Psoas muscle (tissue), 8 donors: Measurements from ENCODE around the gene BCDIN3D. TPM values are rescaled to one million over a fixed set of nuclear protein-coding genes. Genes with fewer than 3 reads are reported as not detected.
"Not testable (repeated sequence)": the region's sequence is repeated elsewhere in the genome, so short reads cannot be mapped to it uniquely, and the experiment has no call there.

Source experiments
- ATAC-seq, 4 donors: fragments of 200-7000 bp; cut with Tn5 transposase; one replicate each; pipeline ENCODE4 v1.9.1; 2020; ENCODE audit warnings: moderate library complexity in 3 of 4, mild to moderate bottlenecking in 2 of 4
- DNase-seq, 2 donors: peaks; one replicate each; pipeline ENCODE4 v3.0.0-alpha.2; 2020
- H3K27ac ChIP-seq: fragments of 200-600 bp; one replicate; pipeline ENCODE4 v1.8.0; 2022
- H3K27me3 ChIP-seq, 3 donors: fragments of 200-600 bp in 1 of 3; one replicate each; pipeline versions ENCODE4 v1.6.1 to v1.8.0; 2013 to 2022; ENCODE audit warnings: low read length in 2 of 3, mild to moderate bottlenecking in 2 of 3, moderate library complexity in 1 of 3; ENCODE audit not compliant: insufficient read depth in 3 of 3
- H3K36me3 ChIP-seq, 2 donors: fragments of 200-600 bp in 1 of 2; one replicate each; pipeline versions ENCODE4 v1.6.1 to v1.8.0; 2013 to 2022; ENCODE audit warnings: low read depth in 1 of 2, mild to moderate bottlenecking in 1 of 2, moderate library complexity in 1 of 2; ENCODE audit not compliant: insufficient read depth in 1 of 2
- H3K4me1 ChIP-seq: fragments of 200-600 bp; one replicate; pipeline ENCODE4 v1.8.0; 2022
- H3K4me3 ChIP-seq: fragments of 200-600 bp; one replicate; pipeline ENCODE4 v1.8.0; 2022; ENCODE audit warnings: mild to moderate bottlenecking
- H3K9me3 ChIP-seq: fragments of 200-600 bp; one replicate; pipeline ENCODE4 v1.8.0; 2022
- WGBS, 3 donors: extraction: QIAGEN DNeasy Blood & Tissue Kit; methylation state at CpG; one replicate each; pipeline versions ENCODE4 v1.1.6 to v1.1.7; 2013; 5-methylcytosine and 5-hydroxymethylcytosine counted together
- intact Hi-C, 2 donors: fragments of 100-400 bp; cut with DNase I; formaldehyde crosslinking; loops; one replicate each; pipeline versions ENCODE4 v1.11.0 to v1.14.2; 2022
- polyA plus RNA-seq, 3 donors: library from polyadenylated mRNA; stranded (reverse); fragments of 200-250 nt; gene quantifications; one replicate each; pipeline ENCODE4 v1.2.3, GENCODE V29; 2013
- total RNA-seq, 4 donors: library from RNA; stranded (reverse); fragmentation: NEBNext Ultra II Directional in 2 of 4; extraction: Animal tissue kit (Norgen Biotek cat#: 25700) in 2 of 4; gene quantifications; one replicate each; pipeline versions ENCODE4 v1.2.1 to v1.2.4, GENCODE V29; 2021 to 2023
- TF ChIP-seq, protein P1 (sequence below): fragments of 200-600 bp; IDR thresholded peaks from one replicate; pipeline ENCODE4 v1.8.0; 2022; ENCODE audit warnings: antibody characterized with exemption
- donor health status: healthy with polysubstance abuse.
- donor health status: DM: no; HTN: no; CAD: no; lungs with moderate emphysema.
- donor health status: Bipolar disorder and iron deficiency.
- donor health status: healthy.
- donor health status: DM: yes; HTN: yes; CAD: no.
- donor health status: DM: no; HTN: no; CAD: no.
- donor health status: DM: no; HTN: no; CAD: no.
- donor health status: DM: yes; HTN: yes; CAD: no.

The BCDIN3D gene
- total and polyA plus RNA-seq, 7 donors, result 1.6 to 9.0 (median 3.1) TPM

- intact Hi-C loops, result no loop called here
- Histone ChIP-seq H3K9me3 (no peaks in the 10 kb centered on the region), H3K4me1 (no peaks in the 10 kb centered on the region), H3K4me3 (no peak overlapping the region), H3K36me3 (no peaks in the 10 kb centered on the region), H3K27ac (no peak overlapping the region), H3K27me3 (no peaks in the 10 kb centered on the region)
- WGBS, 3 donors, result 76 to 87% (median 79%) methylated on average over 7 to 8 of the region's 8 CpGs
- ATAC-seq, result no peak
- DNase-seq, result no peak
- TF ChIP-seq, protein P1, sequence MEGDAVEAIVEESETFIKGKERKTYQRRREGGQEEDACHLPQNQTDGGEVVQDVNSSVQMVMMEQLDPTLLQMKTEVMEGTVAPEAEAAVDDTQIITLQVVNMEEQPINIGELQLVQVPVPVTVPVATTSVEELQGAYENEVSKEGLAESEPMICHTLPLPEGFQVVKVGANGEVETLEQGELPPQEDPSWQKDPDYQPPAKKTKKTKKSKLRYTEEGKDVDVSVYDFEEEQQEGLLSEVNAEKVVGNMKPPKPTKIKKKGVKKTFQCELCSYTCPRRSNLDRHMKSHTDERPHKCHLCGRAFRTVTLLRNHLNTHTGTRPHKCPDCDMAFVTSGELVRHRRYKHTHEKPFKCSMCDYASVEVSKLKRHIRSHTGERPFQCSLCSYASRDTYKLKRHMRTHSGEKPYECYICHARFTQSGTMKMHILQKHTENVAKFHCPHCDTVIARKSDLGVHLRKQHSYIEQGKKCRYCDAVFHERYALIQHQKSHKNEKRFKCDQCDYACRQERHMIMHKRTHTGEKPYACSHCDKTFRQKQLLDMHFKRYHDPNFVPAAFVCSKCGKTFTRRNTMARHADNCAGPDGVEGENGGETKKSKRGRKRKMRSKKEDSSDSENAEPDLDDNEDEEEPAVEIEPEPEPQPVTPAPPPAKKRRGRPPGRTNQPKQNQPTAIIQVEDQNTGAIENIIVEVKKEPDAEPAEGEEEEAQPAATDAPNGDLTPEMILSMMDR, result no peak
These were observed 39.4 kb upstream of the BCDIN3D start for GRCh38 chr12:49882248-49882850.

DNA sequence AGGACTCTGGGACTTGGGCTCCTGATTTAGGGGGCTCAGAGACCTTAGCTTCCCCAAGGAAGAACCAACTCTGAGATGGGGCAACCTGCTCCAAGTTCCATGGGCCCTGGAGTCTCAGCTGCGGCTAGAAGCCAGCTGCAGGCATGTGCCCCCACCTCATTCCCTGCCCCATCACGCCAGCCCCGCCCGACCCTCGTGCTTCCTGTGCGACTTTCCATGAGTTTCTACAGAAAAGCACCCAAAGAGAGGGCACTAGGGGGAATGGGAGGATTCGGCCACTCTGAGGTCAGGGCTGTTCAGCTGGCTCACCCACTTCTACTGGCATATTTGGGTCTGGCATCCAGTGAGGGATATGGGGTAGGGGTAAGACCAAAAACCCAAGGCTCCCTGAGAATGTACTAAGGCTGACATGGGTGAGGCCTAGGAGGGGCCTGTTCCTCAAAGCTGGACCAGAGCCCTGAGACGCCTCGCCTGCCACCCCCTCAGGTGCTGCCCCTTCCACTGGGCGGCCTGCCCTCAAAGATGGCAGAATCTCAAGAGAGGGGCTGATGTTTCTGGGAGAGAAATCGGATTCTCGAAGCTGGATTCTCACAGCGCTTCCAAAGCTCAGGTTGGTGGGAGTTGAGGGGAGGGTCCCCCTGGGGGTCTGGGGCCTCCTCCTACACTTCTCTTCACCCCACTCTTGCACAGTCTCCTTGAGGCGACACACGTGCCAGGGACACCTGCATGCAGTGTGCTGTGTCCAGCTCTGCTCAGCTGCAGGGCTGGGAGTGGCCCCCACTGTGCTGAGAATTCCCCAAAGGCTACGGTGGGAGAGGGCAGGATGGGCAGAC is 38.7 kb upstream of the BCDIN3D start:
- WGBS, 3 donors, result 82 to 90% (median 87%) methylated on average over 16 of the region's 16 CpGs
- Histone ChIP-seq H3K9me3 (no peaks in the 10 kb centered on the region), H3K27me3 (no peaks in the 10 kb centered on the region), H3K36me3 (no peaks in the 10 kb centered on the region), H3K4me3 (no peak overlapping the region), H3K4me1 (no peaks in the 10 kb centered on the region), H3K27ac (no peak overlapping the region)
- TF ChIP-seq, protein P1, result no peak
- ATAC-seq (no peak), DNase-seq (peak in 1 of 2 donors; percentile 37)
- intact Hi-C loops, result no loop called here

- no peak overlapping the region for H3K27ac ChIP-seq
- TF ChIP-seq, protein P1, result no peak
- H3K4me3 ChIP-seq, result no peak overlapping the region
- no peaks in the 10 kb centered on the region for H3K36me3 ChIP-seq
- ATAC-seq (no peak), DNase-seq (peak in 1 of 2 donors; percentile 15)
- H3K4me1 ChIP-seq, result no peaks in the 10 kb centered on the region
- 39 to 50% (median 45%) methylated on average over 5 of the region's 5 CpGs for WGBS, 3 donors
- intact Hi-C loops, result no loop called here
- H3K27me3 ChIP-seq, result no peaks in the 10 kb centered on the region
- H3K9me3 ChIP-seq, result no peaks in the 10 kb centered on the region
These were observed 38.0 kb upstream of the BCDIN3D start for GRCh38 chr12:49880756-49881414.

GRCh38 chr12:49879065-49879464 is 36.2 kb upstream of the BCDIN3D start:
- H3K9me3 ChIP-seq, H3K4me1 ChIP-seq, intact Hi-C loops, DNase-seq, H3K27ac ChIP-seq, H3K27me3 ChIP-seq, H3K36me3 ChIP-seq, ATAC-seq, H3K4me3 ChIP-seq: not testable (repeated sequence)
- WGBS, 3 donors, result 85 to 93% (median 90%) methylated on average over 2 of the region's 2 CpGs

- intact Hi-C loops, result no loop called here
- no peaks in the 10 kb centered on the region for H3K4me1 ChIP-seq
- ATAC-seq (no peak), DNase-seq (no peak)
- no peaks in the 10 kb centered on the region for H3K9me3 ChIP-seq
- no peaks in the 10 kb centered on the region for H3K27me3 ChIP-seq
- WGBS, 3 donors, result 20 to 86% (median 76%) methylated on average over 1 to 2 of the region's 2 CpGs
- H3K4me3 ChIP-seq, result no peak overlapping the region
- TF ChIP-seq, protein P1, result no peak
- no peaks in the 10 kb centered on the region for H3K36me3 ChIP-seq
- H3K27ac ChIP-seq, result no peak overlapping the region
These were observed 35.1 kb upstream of the BCDIN3D start for GRCh38 chr12:49878021-49878420.
